H1 (cell line): ENCODE measurements around the gene MACF1. TPM values are rescaled to one million over a fixed set of nuclear protein-coding genes. Genes with fewer than 3 reads are reported as not detected.
A peak's percentile ranks its signal among the peaks of the same experiment; 100 is the strongest.

Source experiments
- CTCF ChIA-PET: fragments of 300-600 bp; sonication (Branson Sonifier 250); formaldehyde crosslinking; loops from one replicate; lab custom pipeline; 2021; ENCODE audit not compliant: partially characterized antibody; lab: Charles Lee
- POLR2A ChIA-PET: fragments of 300-600 bp; sonication (Branson Sonifier 250); formaldehyde crosslinking; loops from one replicate; lab custom pipeline; 2021; ENCODE audit warnings: inconsistent platforms; ENCODE audit not compliant: partially characterized antibody; lab: Charles Lee
- DNase-seq, 2 experiments: peaks; one replicate each; pipeline versions ENCODE4 v3.0.0 to v3.0.0-alpha.2; 2010 to 2022; ENCODE audit warnings: low spot score in 2 of 2, low read depth in 1 of 2, mixed read lengths in 1 of 2
- FAIRE-seq: peaks from 2 replicates; lab custom pipeline; 2011; peaks lifted over from hg19 to GRCh38; lab: Jason Lieb, UNC
- H2AFZ ChIP-seq: 2 replicates; pipeline ENCODE4 v1.8.1; 2012; ENCODE audit warnings: low read length, inconsistent platforms
- H2AK5ac ChIP-seq: 2 replicates; pipeline ENCODE4 v1.6.1; 2013; ENCODE audit warnings: low read depth, low read length
- H2BK120ac ChIP-seq: replicated peaks from 2 replicates; pipeline ENCODE3; 2013; ENCODE audit warnings: low read depth, low read length, inconsistent platforms
- H2BK12ac ChIP-seq: 2 replicates; pipeline ENCODE4 v1.6.1; 2013; ENCODE audit warnings: low read depth, low read length
- H2BK15ac ChIP-seq: 2 replicates; pipeline ENCODE4 v1.6.1; 2013; ENCODE audit warnings: low read length
- H2BK20ac ChIP-seq: 2 replicates; pipeline ENCODE4 v1.6.1; 2013; ENCODE audit warnings: low read length
- H2BK5ac ChIP-seq: 2 replicates; pipeline ENCODE4 v1.6.1; 2013; ENCODE audit warnings: low read depth, low read length
- H3K14ac ChIP-seq: 2 replicates; pipeline ENCODE4 v1.6.1; 2013; ENCODE audit warnings: inconsistent platforms; ENCODE audit not compliant: insufficient read length
- H3K18ac ChIP-seq: 2 replicates; pipeline ENCODE4 v1.6.1; 2013; ENCODE audit warnings: low read length; ENCODE audit errors: extremely low read depth
- H3K23ac ChIP-seq: 2 replicates; pipeline ENCODE4 v1.6.1; 2013; ENCODE audit warnings: inconsistent platforms; ENCODE audit not compliant: insufficient read length
- H3K23me2 ChIP-seq: 2 replicates; pipeline ENCODE4 v1.6.1; 2013; ENCODE audit warnings: low read depth, low read length
- H3K27ac ChIP-seq: 2 replicates; pipeline ENCODE4 v1.6.1; 2011; ENCODE audit warnings: low read depth, low read length, inconsistent platforms
- H3K27me3 ChIP-seq, 4 experiments: replicated peaks in 1 of 4; 1 replicate in 1 of 4; 2 replicates in 3 of 4; pipeline versions ENCODE4 v1.6.1 to v1.8.1; 2011 to 2013; ENCODE audit warnings: low read length in 3 of 4, mild to moderate bottlenecking in 3 of 4, inconsistent platforms in 2 of 4, mixed read lengths in 2 of 4, moderate library complexity in 1 of 4; ENCODE audit not compliant: control insufficient read depth in 3 of 4, insufficient read depth in 3 of 4; ENCODE audit errors: extremely low read depth in 1 of 4
- H3K36me3 ChIP-seq, 4 experiments: 2 replicates each; pipeline versions ENCODE4 v1.6.1 to v1.8.1; 2011 to 2013; ENCODE audit warnings: mild to moderate bottlenecking in 4 of 4, low read length in 3 of 4, moderate library complexity in 2 of 4, control low read depth in 1 of 4, inconsistent platforms in 1 of 4; ENCODE audit not compliant: insufficient read depth in 4 of 4, control insufficient read depth in 2 of 4
- H3K4ac ChIP-seq: replicated peaks from 2 replicates; pipeline ENCODE3; 2013; ENCODE audit warnings: low read length, low read depth, mixed read lengths, inconsistent platforms; ENCODE audit not compliant: insufficient read length
- H3K4me1 ChIP-seq, 4 experiments: replicated peaks in 1 of 4; 1 replicate in 1 of 4; 2 replicates in 3 of 4; pipeline versions ENCODE4 v1.6.1 to v1.8.1; 2011 to 2013; ENCODE audit warnings: low read length in 3 of 4, inconsistent platforms in 2 of 4, mixed read lengths in 1 of 4; ENCODE audit not compliant: insufficient read depth in 4 of 4, control insufficient read depth in 3 of 4
- H3K4me2 ChIP-seq, 2 experiments: 2 replicates each; pipeline versions ENCODE4 v1.6.1 to v1.8.1; 2011 to 2013; ENCODE audit warnings: low read depth in 2 of 2, low read length in 2 of 2, control low read depth in 1 of 2, inconsistent platforms in 1 of 2, mild to moderate bottlenecking in 1 of 2; ENCODE audit not compliant: insufficient read depth in 1 of 2
- H3K4me3 ChIP-seq, 4 experiments: fragments of 200-600, 300-600 bp in 1 of 4; sonication (generic), shearing (Covaris generic), sonication (Bioruptor Twin) in 1 of 4; 2 replicates each; pipeline versions ENCODE4 v1.5.1 to v1.8.1; 2011 to 2016; ENCODE audit warnings: low read length in 4 of 4, low read depth in 3 of 4, control low read depth in 2 of 4, inconsistent platforms in 2 of 4, mild to moderate bottlenecking in 2 of 4, mixed read lengths in 1 of 4, moderate library complexity in 1 of 4; ENCODE audit not compliant: insufficient read depth in 2 of 4; ENCODE audit errors: extremely low read depth in 1 of 4
- H3K56ac ChIP-seq: replicated peaks from 2 replicates; pipeline ENCODE3; 2013; ENCODE audit warnings: low read depth, mild to moderate bottlenecking, mixed read lengths, low read length, inconsistent platforms; ENCODE audit not compliant: insufficient read length
- H3K79me1 ChIP-seq: 2 replicates; pipeline ENCODE4 v1.6.1; 2013; ENCODE audit warnings: low read depth, low read length, control low read depth
- H3K79me2 ChIP-seq, 2 experiments: 2 replicates each; pipeline versions ENCODE4 v1.6.1 to v1.8.1; 2012 to 2013; ENCODE audit warnings: low read length in 2 of 2, mild to moderate bottlenecking in 2 of 2, inconsistent platforms in 1 of 2; ENCODE audit not compliant: insufficient read depth in 2 of 2, control insufficient read depth in 1 of 2
- H3K9ac ChIP-seq, 4 experiments: replicated peaks in 1 of 4; 1 replicate in 1 of 4; 2 replicates in 3 of 4; pipeline versions ENCODE4 v1.6.1 to v1.8.1; 2011 to 2013; ENCODE audit warnings: low read depth in 3 of 4, low read length in 3 of 4, control low read depth in 2 of 4, mild to moderate bottlenecking in 2 of 4, moderate library complexity in 2 of 4, inconsistent platforms in 1 of 4; ENCODE audit errors: extremely low read depth in 1 of 4
- H3K9me3 ChIP-seq, 2 experiments: 2 replicates each; pipeline versions ENCODE4 v1.6.1 to v1.8.1; 2012 to 2013; ENCODE audit warnings: mild to moderate bottlenecking in 2 of 2, moderate library complexity in 2 of 2, control low read depth in 1 of 2, inconsistent platforms in 1 of 2, low read depth in 1 of 2, low read length in 1 of 2, mixed read lengths in 1 of 2; ENCODE audit not compliant: insufficient read depth in 2 of 2
- H4K20me1 ChIP-seq, 2 experiments: replicated peaks in 1 of 2; 2 replicates each; pipeline versions ENCODE3 to v1.8.1; 2011 to 2013; ENCODE audit warnings: inconsistent platforms in 2 of 2, low read length in 2 of 2, mild to moderate bottlenecking in 1 of 2; ENCODE audit not compliant: insufficient read depth in 2 of 2, control insufficient read depth in 1 of 2
- H4K5ac ChIP-seq: 2 replicates; pipeline ENCODE4 v1.6.1; 2013; ENCODE audit warnings: low read length, low read depth, mixed read lengths, inconsistent platforms; ENCODE audit not compliant: insufficient read length
- H4K8ac ChIP-seq: 2 replicates; pipeline ENCODE4 v1.8.0; 2013; ENCODE audit warnings: mild to moderate bottlenecking, moderate library complexity, low read length, inconsistent platforms; ENCODE audit not compliant: insufficient read depth; ENCODE audit errors: extremely low read depth
- H4K91ac ChIP-seq: replicated peaks from 2 replicates; pipeline ENCODE3; 2013; ENCODE audit warnings: low read length, mixed read lengths, inconsistent platforms; ENCODE audit not compliant: insufficient read length
- CBX5 ChIP-seq: fragments of 300-800, 300-1000 bp; sonication (generic); IDR thresholded peaks from 2 replicates; pipeline ENCODE4 v1.7.1; 2016; ENCODE audit warnings: antibody characterized with exemption, low read length, low read depth
- CHD1 ChIP-seq: IDR thresholded peaks from 2 replicates; pipeline ENCODE4 v1.6.1; 2012; ENCODE audit warnings: low read depth, low read length, improper control_type of control experiment
- GABPA ChIP-seq: IDR thresholded peaks from 2 replicates; pipeline ENCODE4 v1.6.1; 2011; ENCODE audit warnings: mild to moderate bottlenecking, low read length, moderate library complexity, borderline replicate concordance; ENCODE audit not compliant: insufficient read depth
- HDAC2 ChIP-seq, 2 experiments: fragments of 300-600 bp in 1 of 2; sonication (generic) in 1 of 2; IDR thresholded peaks; 2 replicates each; pipeline ENCODE4 v1.6.1; 2011 to 2012; ENCODE audit warnings: low read depth in 2 of 2, low read length in 2 of 2, mild to moderate bottlenecking in 2 of 2, moderate library complexity in 2 of 2, borderline replicate concordance in 1 of 2, inconsistent platforms in 1 of 2
- MAFK ChIP-seq: IDR thresholded peaks from 2 replicates; pipeline ENCODE4 v1.6.1; 2012; ENCODE audit warnings: low read depth, mild to moderate bottlenecking, improper control_type of control experiment, low read length
- RAD21 ChIP-seq, 2 experiments: IDR thresholded peaks in 1 of 2; conservative IDR thresholded peaks in 1 of 2; 2 replicates each; pipeline ENCODE4 v1.6.1; 2011; ENCODE audit warnings: low read depth in 2 of 2, low read length in 2 of 2, improper control_type of control experiment in 1 of 2, inconsistent platforms in 1 of 2, mild to moderate bottlenecking in 1 of 2, moderate library complexity in 1 of 2
- RXRA ChIP-seq: IDR thresholded peaks from 2 replicates; pipeline ENCODE4 v1.6.1; 2011; ENCODE audit warnings: low read depth, mild to moderate bottlenecking, low read length, moderate library complexity; ENCODE audit not compliant: insufficient read depth
- SUZ12 ChIP-seq: fragments of 200-600 bp; sonication (generic); IDR thresholded peaks from 2 replicates; pipeline ENCODE4 v1.6.1; 2012; ENCODE audit warnings: mild to moderate bottlenecking, inconsistent platforms, low read length, moderate library complexity, mixed read lengths
- TEAD4 ChIP-seq: IDR thresholded peaks from 2 replicates; pipeline ENCODE4 v1.6.1; 2012; ENCODE audit warnings: low read depth, low read length, inconsistent platforms, mixed read lengths
- polyA plus RNA-seq, 7 experiments: library from polyadenylated mRNA; depleted of rRNA in 3 of 7; stranded (reverse) in 5 of 7; unstranded in 2 of 7; fragments of >200 nt in 5 of 7; fragments of 200-250 nt in 2 of 7; gene quantifications; 1 replicate in 5 of 7; 2 replicates in 1 of 7; 4 replicates in 1 of 7; pipeline versions ENCODE4 v1.2.1 to v1.2.3, GENCODE V29; 2011 to 2013; ENCODE audit warnings: missing spikeins in 2 of 7, mixed read lengths in 2 of 7
- total RNA-seq: library from RNA; stranded (reverse); fragmentation: NEBNext Ultra II Directional; extraction: Animal tissue kit (Norgen Biotek cat#: 25700); gene quantifications from 2 replicates; pipeline ENCODE4 v1.2.1, GENCODE V29; 2021

MACF1 gene
- total and polyA plus RNA-seq, 2 of the 8 experiments (the other 6 are each of a cell fraction or from before 2014, with no cell fraction given): 59.8 to 285 TPM

GRCh38 chr1:39160703-39161102, 43.8 kb upstream of the MACF1 start:
- no peak overlapping the region for H4K91ac ChIP-seq
- peak overlapping the region; percentile 14 for H3K4ac ChIP-seq
- no peaks in the 10 kb centered on the region for H3K9me3 ChIP-seq
- H2AK5ac ChIP-seq: no peak overlapping the region
- no peak overlapping the region for H2AFZ ChIP-seq
- H4K5ac ChIP-seq: no peak overlapping the region
- H2BK120ac ChIP-seq: no peak overlapping the region
- H3K79me2 ChIP-seq: peaks cover 25 to 92% of the 10 kb centered on the region in 2 experiments
- H3K14ac ChIP-seq: no peak overlapping the region
- H3K18ac ChIP-seq: no peak overlapping the region; the same call in 1 of the 2 replicates
- peak overlapping the region in 1 of 2 experiments; percentile 77; a peak in 2 of 4 replicates for H3K4me2 ChIP-seq
- FAIRE-seq (no peak), DNase-seq (no peak)
- CTCF ChIA-PET: interaction anchor here (0.7 to 9.5 kb wide), 5 partner anchors 10 to 240 kb away, joined by 3 to 97 read pairs (median 35); no protein-coding TSS in a partner anchor
- H3K79me1 ChIP-seq: peaks cover 6% of the 10 kb centered on the region
- no peak overlapping the region for H4K8ac ChIP-seq
- H3K4me1 ChIP-seq: peaks cover 14 to 34% (median 26%) of the 10 kb centered on the region in 4 experiments; a peak in 6 of 7 replicates
- no peak overlapping the region for H3K23ac ChIP-seq
- H2BK15ac ChIP-seq: no peak overlapping the region
- POLR2A ChIA-PET: interaction anchor here (1.0 to 4.0 kb wide), 5 partner anchors 10 to 54 kb away, joined by 3 to 40 read pairs (median 8); no protein-coding TSS in a partner anchor
- no peak overlapping the region for H2BK12ac ChIP-seq
- H3K23me2 ChIP-seq: peaks cover 10% of the 10 kb centered on the region
- no peak overlapping the region for H3K27ac ChIP-seq
- no peak overlapping the region for H3K4me3 ChIP-seq
- H3K27me3 ChIP-seq: no peaks in the 10 kb centered on the region
- no peak overlapping the region for H2BK20ac ChIP-seq
- peak overlapping the region; percentile 21 for H3K56ac ChIP-seq
- no peak overlapping the region for H3K9ac ChIP-seq
- H2BK5ac ChIP-seq: no peak overlapping the region
- no peaks in the 10 kb centered on the region for H3K36me3 ChIP-seq
- H4K20me1 ChIP-seq: peaks cover 4 to 23% of the 10 kb centered on the region in 2 experiments
- no peak for TF ChIP-seq HDAC2 (IDR thresholded peaks at IDR 0.05; ENCODE audit: borderline replicate concordance in 1 of 2, low read depth in 2 of 2, low read length in 2 of 2)
- no peak for TF ChIP-seq TEAD4
- no peak for TF ChIP-seq RXRA
- TF ChIP-seq GABPA: no peak
- TF ChIP-seq MAFK: no peak
- TF ChIP-seq CBX5: no peak
- no peak for TF ChIP-seq SUZ12
- TF ChIP-seq CHD1: no peak
- TF ChIP-seq RAD21 (IDR thresholded peaks at IDR 0.05 in 1 of 2, conservative IDR thresholded peaks at IDR 0.05 in 1 of 2; ENCODE audit: low read depth in 2 of 2, low read length in 2 of 2): no peak
